Adrenal gland (tissue), 12 donors: ENCODE measurements around the gene SMC5. TPM values are rescaled to one million over a fixed set of nuclear protein-coding genes. Genes with fewer than 3 reads are reported as not detected.

ENCODE experiments used
- DNase-seq, 7 donors: peaks; one replicate each; pipeline ENCODE4 v3.0.0-alpha.2; 2019 to 2020
- H3K27ac ChIP-seq, 5 donors: fragments of 200-600 bp; sonication (generic) in 4 of 5; 1 replicate in 3 of 5; 2 replicates in 2 of 5; pipeline versions ENCODE4 v1.5.1 to v1.8.0; 2016 to 2020; ENCODE audit warnings: mild to moderate bottlenecking in 1 of 5
- H3K27me3 ChIP-seq: fragments of 200-600 bp; 2 replicates; pipeline ENCODE4 v1.8.0; 2021
- H3K36me3 ChIP-seq, 2 donors: fragments of 200-600 bp; replicated peaks in 1 of 2; 1 replicate in 1 of 2; 2 replicates in 1 of 2; pipeline versions ENCODE4 v1.5.1 to v1.8.0; 2018 to 2022
- H3K4me1 ChIP-seq, 2 donors: fragments of 200-600 bp; replicated peaks in 1 of 2; 1 replicate in 1 of 2; 2 replicates in 1 of 2; pipeline versions ENCODE4 v1.5.1 to v1.8.0; 2018 to 2021
- H3K4me3 ChIP-seq, 4 donors: fragments of 200-600 bp; sonication (generic) in 3 of 4; one replicate each; pipeline ENCODE4 v1.5.1; 2016 to 2018
- H3K9me3 ChIP-seq, 3 donors: fragments of 200-600 bp; sonication (generic) in 1 of 3; replicated peaks in 1 of 3; 1 replicate in 2 of 3; 2 replicates in 1 of 3; pipeline versions ENCODE4 v1.5.1 to v1.8.0; 2016 to 2021
- CTCF ChIP-seq, 6 experiments: fragments of 450-650 bp in 4 of 6; fragments of 200-600 bp in 2 of 6; sonication (generic) in 1 of 6; IDR thresholded peaks; 1 replicate in 5 of 6; 2 replicates in 1 of 6; pipeline versions ENCODE4 v1.5.1 to v1.8.0; 2016 to 2021; ENCODE audit warnings: antibody characterized with exemption in 6 of 6, mild to moderate bottlenecking in 2 of 6, moderate library complexity in 1 of 6
- POLR2A ChIP-seq, 2 donors: fragments of 450-650 bp; IDR thresholded peaks; one replicate each; pipeline ENCODE4 v1.6.1; 2017; ENCODE audit warnings: antibody characterized with exemption in 2 of 2, mild to moderate bottlenecking in 2 of 2, moderate library complexity in 1 of 2
- WGBS, 4 donors: extraction: QIAGEN DNeasy Blood & Tissue Kit in 2 of 4; methylation state at CpG; one replicate each; pipeline versions ENCODE4 v1.1.5 to v1.1.7; 2013 to 2017; 5-methylcytosine and 5-hydroxymethylcytosine counted together
- intact Hi-C, 2 donors: fragments of 100-400 bp; cut with DNase I; formaldehyde crosslinking; loops; one replicate each; pipeline versions ENCODE4 v1.14.1 to v1.15.0; 2022 to 2023
- polyA plus RNA-seq, 3 donors: library from polyadenylated mRNA; stranded (reverse); fragments of 200-250 nt in 2 of 3; fragments of 350-450 nt in 1 of 3; fragmentation: Illumina TruSeq in 1 of 3; extraction: RNeasy Lipid Tissue Mini Kit (QIAGEN cat#74804) in 1 of 3; gene quantifications; one replicate each; pipeline ENCODE4 v1.2.3, GENCODE V29; 2013 to 2014
- total RNA-seq, 9 donors: library from RNA; depleted of rRNA in 4 of 9; stranded (reverse); fragments of >200 nt in 4 of 9; fragments of 120-200 nt in 1 of 9; fragmentation: NEBNext Ultra II Directional in 1 of 9; extraction: Animal tissue kit (Norgen Biotek cat#: 25700) in 1 of 9; gene quantifications; one replicate each; pipeline versions ENCODE4 v1.1.0 to v1.2.4, GENCODE V29; 2013 to 2023
- donor health status: healthy with polysubstance abuse.
- donor health status: Bipolar disorder and iron deficiency.
- donor health status: DM: yes; HTN: yes; CAD: no.
- donor health status: DM: no; HTN: no; CAD: no.
- donor health status: DM: no; HTN: no; CAD: no.
- donor health status: DM: yes; HTN: yes; CAD: no.

SMC5 gene
- total and polyA plus RNA-seq, 12 donors, result 5.2 to 47.2 (median 15.2) TPM

- no peaks in the 10 kb centered on the region for H3K36me3 ChIP-seq
- no peak for DNase-seq
- intact Hi-C loops, result no loop called here
- no peak overlapping the region for H3K27ac ChIP-seq
- H3K4me1 ChIP-seq, result no peaks in the 10 kb centered on the region
- no peak for TF ChIP-seq POLR2A (IDR thresholded peaks at IDR 0.05)
- no peak for TF ChIP-seq CTCF (IDR thresholded peaks at IDR 0.05)
- 92 to 96% (median 94%) methylated on average over 2 of the region's 2 CpGs for WGBS, 4 donors
- H3K27me3 ChIP-seq, result no peaks in the 10 kb centered on the region
- H3K4me3 ChIP-seq, result no peak overlapping the region
- no peaks in the 10 kb centered on the region for H3K9me3 ChIP-seq
Observed at GRCh38 chr9:70220216-70220615, 38.6 kb upstream of the SMC5 start.

DNA sequence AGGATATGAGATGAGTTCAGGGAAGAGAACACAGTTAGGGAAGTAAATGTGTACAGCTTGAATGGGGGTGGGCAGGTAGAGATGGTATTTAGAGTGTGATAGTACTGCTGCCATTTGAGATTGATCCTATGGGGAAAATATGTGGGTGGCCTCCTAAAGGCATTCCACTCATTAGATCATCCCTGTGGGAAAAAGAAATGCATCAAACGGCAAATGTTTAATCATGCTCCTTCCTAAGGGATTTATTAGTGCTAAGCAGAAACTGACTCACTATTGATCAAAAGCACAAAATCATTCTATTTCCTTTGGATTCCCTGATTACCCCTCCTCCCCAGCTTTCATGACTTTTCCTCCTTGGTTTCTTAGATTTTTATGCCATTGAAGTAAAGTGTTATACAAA is 36.4 kb upstream of the SMC5 start:
- Histone ChIP-seq H3K27me3 (no peaks in the 10 kb centered on the region), H3K4me3 (no peak overlapping the region), H3K36me3 (no peaks in the 10 kb centered on the region), H3K9me3 (no peaks in the 10 kb centered on the region), H3K27ac (no peak overlapping the region), H3K4me1 (no peaks in the 10 kb centered on the region)
- no peak for DNase-seq
- no peak for TF ChIP-seq CTCF (IDR thresholded peaks at IDR 0.05)
- TF ChIP-seq POLR2A (IDR thresholded peaks at IDR 0.05), result no peak
- 83 to 100% (median 96%) methylated on average over 1 of the region's 1 CpG for WGBS, 4 donors
- intact Hi-C loops, result no loop called here

GRCh38 chr9:70228118-70228517 is 30.7 kb upstream of the SMC5 start:
- no peak for DNase-seq
- H3K27ac ChIP-seq, result no peak overlapping the region
- H3K9me3 ChIP-seq, result no peaks in the 10 kb centered on the region
- H3K4me1 ChIP-seq, result no peaks in the 10 kb centered on the region
- intact Hi-C loops, result no loop called here
- TF ChIP-seq CTCF (IDR thresholded peaks at IDR 0.05), result no peak
- H3K27me3 ChIP-seq, result no peaks in the 10 kb centered on the region
- H3K36me3 ChIP-seq, result no peaks in the 10 kb centered on the region
- H3K4me3 ChIP-seq, result no peak overlapping the region
- 25 to 45% (median 39%) methylated on average over 2 of the region's 2 CpGs for WGBS, 4 donors

DNA sequence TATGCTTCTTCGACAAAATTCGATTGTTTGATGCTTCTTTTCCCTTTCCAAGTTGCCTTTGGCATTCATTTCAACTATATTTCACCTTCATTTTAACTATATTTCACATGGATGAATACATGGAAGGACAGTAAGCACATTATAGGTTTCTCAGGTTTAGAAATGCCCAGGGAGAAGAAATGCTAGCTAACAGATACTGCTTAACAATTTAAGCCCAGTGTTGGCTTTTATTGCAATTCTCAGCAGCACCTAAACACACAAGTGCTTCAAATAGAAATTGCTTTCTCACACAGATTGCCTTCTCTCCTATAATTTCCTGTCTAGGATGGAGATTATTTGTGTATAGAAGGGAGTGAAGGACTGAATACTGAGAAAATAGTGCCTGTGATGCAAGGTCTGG is 30.2 kb upstream of the SMC5 start:
- H3K36me3 ChIP-seq, result no peaks in the 10 kb centered on the region
- no peak overlapping the region for H3K27ac ChIP-seq
- no peaks in the 10 kb centered on the region for H3K27me3 ChIP-seq
- no peaks in the 10 kb centered on the region for H3K9me3 ChIP-seq
- H3K4me3 ChIP-seq, result no peak overlapping the region
- no peak for DNase-seq
- WGBS, 4 donors, result 54 to 70% (median 61%) methylated on average over 2 of the region's 2 CpGs
- TF ChIP-seq CTCF (IDR thresholded peaks at IDR 0.05), result no peak
- no peak for TF ChIP-seq POLR2A (IDR thresholded peaks at IDR 0.05)
- intact Hi-C loops, result no loop called here
- H3K4me1 ChIP-seq, result no peaks in the 10 kb centered on the region
